ENCODE data around the gene MLLT1.

MLLT1 gene

DNA sequence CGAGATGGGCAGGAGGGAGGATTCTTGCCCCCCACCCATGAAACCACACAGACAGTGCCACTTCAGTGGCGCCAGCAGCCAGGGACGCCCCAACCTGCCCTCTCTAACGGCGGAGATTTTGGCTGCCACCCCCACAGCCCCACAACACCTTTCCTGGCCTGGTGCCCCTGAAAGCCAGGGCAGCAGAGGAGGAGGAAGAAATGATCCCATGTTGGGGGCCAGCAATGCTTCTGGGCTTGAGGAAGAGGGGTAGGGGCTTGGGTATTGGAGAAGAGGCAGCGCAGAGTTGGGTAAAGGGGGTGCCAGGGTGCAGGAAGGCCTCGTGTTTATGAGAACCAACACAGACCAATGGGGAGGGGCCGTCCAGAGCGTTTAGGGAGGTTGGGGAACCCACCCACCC is 1.7 kb downstream of the MLLT1 start:
- Histone ChIP-seq H3K27ac (peak overlapping the region in 14 of 21 experiments; percentile 17 to 97 (median 91)), H3K4me3 (peak overlapping the region in 1 of 7 experiments; percentile 83)

GRCh38 chr19:6276447-6276846 is 3.3 kb downstream of the MLLT1 start:
- Histone ChIP-seq H3K4me3 (no peak overlapping the region), H3K27ac (peak overlapping the region in 15 of 21 experiments; percentile 19 to 96 (median 69))

GRCh38 chr19:6275170-6275744 is 4.5 kb downstream of the MLLT1 start:
- peak overlapping the region in 17 of 21 experiments; percentile 34 to 94 (median 81) for H3K27ac ChIP-seq

GRCh38 chr19:6274756-6275155 is 5.0 kb downstream of the MLLT1 start:
- no peak overlapping the region for H3K4me3 ChIP-seq
- H3K27ac ChIP-seq: peak overlapping the region in 20 of 21 experiments; percentile 34 to 94 (median 79)

More at GRCh38 chr19:6275170-6275744, 4.5 kb downstream of the MLLT1 start:
- no peak overlapping the region for H3K4me3 ChIP-seq

DNA sequence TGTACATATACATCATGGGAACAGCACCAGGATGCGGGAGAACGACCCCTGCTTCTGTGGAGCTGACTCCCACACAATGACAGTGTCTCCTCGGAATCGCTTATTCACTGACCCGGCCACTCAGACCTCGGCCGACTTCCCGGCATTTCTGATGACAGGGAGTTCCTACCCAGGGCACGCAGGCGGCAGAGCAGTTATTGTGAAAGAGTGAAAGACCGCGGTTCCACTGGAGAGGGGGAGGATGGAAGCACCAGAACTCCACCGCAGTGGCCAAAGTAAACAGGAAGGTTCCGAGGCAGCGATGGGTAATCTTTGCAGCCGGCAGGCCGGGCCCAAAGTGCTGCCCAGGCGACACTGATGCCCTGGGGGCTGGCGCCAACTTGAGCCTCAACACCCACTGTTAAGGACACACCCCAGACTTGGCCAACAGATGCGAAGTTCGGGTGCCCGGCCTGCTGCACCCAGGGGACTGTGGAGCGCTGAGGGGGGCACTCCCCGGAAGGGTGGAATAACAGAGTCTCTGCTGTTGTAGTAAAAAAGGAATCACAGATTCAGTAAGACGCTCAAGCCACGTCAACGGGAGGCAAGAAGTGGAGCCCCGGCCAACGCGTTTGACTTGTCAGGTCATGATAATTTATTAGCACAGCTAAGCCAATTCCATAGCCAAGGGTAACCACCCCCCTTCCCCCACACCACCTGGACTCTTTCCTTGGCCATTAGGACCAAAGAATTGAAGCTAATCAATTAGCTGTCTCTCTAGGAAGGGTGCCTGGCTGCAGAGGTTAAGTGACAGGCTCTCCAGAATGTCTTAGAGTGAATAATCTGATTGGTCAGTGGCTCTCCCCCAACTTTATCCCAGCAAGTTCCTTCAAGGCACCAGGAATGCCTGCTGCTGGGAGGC is 5.8 kb downstream of the MLLT1 start:
- Histone ChIP-seq H3K27ac (peak overlapping the region; percentile 34 to 94 (median 78)), H3K4me3 (peak overlapping the region in 2 of 7 experiments; percentile 1 to 2)

DNA sequence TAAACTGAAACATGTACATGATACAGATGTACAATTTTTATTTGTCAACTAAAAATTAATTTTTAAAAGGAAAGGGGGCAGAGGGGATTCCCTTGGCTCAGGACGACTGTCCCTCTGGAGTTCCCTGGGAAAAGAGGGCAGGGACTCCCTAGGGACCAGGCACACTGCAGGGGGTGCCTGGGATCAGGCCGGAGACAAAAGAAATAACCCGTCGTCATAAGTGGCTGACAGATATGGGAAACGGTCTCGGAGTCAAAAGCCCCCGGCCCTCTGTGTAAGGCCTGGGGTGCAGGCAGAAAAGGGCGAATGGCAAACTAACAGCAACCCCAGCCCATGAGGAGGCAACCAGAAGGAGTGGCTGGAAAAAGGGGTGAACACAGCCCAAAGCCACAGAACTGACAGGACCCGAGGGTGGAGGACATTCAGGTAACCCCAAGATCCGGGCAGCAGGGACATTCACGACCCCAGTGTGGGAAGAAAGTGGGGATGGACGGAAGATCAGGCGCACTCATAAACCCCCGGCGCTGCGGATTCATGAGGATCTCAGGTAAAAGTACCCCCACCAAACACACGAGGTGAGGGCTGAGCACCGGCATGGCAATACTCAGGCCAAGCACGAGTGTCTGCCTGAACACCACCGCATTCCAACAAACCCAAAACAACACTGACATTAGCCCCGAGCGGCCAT is 6.7 kb downstream of the MLLT1 start:
- Histone ChIP-seq H3K27ac (peak overlapping the region in 20 of 21 experiments; percentile 5 to 94 (median 79)), H3K4me3 (peak overlapping the region in 2 of 7 experiments; percentile 1 to 2)

DNA sequence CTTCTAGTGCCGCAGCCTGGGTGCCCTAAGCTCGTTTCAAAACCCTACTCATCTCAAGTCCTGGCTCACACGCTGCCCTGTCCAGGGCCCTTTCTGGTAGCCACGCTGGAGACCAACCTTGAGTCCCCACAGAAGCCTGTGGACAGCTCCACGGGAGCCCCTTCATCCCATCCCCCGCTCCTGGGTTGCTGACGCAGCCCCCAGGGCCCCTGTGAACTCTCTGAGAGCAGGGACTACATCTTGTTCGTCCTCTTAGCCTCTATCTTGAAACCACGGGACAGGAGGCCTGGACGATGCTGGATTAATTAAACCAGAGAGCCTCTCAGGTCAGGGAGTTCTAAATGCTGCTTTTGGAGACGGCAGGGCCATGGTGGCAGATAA is 7.4 kb downstream of the MLLT1 start:
- Histone ChIP-seq H3K4me3 (no peak overlapping the region), H3K27ac (peak overlapping the region in 18 of 21 experiments; percentile 3 to 94 (median 80))

DNA sequence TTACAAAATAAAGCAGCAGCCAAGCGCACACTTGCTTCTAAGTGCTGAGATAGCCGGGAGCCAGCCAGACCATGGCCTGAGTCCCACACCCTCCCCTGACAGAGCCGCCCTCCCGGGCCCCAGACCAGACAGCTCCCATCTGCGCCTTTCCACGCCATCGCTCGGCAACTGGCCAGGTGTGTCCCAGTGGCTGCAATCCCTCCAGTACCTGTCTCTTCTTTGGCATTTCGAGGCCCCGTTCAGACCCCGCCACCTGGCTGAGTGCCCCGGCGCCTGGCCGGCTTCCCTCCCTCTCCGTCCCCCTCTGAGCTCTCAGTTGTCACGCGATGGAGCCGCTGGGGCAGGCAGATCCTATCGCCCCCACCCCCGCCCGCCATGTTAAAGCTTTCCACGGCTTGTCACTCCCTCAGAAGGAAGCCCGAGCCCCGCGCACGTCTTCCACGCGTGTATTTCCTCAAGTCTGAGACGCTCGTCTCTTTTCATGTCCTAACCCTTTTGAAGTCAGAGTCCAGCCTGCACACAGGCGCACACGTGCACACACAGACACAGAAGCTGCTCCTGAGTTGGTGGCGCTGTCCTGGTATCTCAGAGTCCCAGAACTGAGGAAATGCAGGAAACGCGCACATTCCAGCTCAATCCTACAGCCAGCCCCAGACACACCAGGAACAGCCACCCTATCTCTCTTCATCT is 7.9 kb downstream of the MLLT1 start:
- peak overlapping the region in 18 of 21 experiments; percentile 3 to 94 (median 80) for H3K27ac ChIP-seq
- H3K4me3 ChIP-seq: no peak overlapping the region

GRCh38 chr19:6271251-6271650 is 8.5 kb downstream of the MLLT1 start:
- Histone ChIP-seq H3K4me3 (no peak overlapping the region), H3K27ac (peak overlapping the region in 16 of 21 experiments; percentile 7 to 94 (median 81))

- H3K27ac ChIP-seq: peak overlapping the region in 14 of 21 experiments; percentile 27 to 94 (median 81)
- H3K4me3 ChIP-seq: no peak overlapping the region
Measured at GRCh38 chr19:6270822-6271221, 9.0 kb downstream of the MLLT1 start.

DNA sequence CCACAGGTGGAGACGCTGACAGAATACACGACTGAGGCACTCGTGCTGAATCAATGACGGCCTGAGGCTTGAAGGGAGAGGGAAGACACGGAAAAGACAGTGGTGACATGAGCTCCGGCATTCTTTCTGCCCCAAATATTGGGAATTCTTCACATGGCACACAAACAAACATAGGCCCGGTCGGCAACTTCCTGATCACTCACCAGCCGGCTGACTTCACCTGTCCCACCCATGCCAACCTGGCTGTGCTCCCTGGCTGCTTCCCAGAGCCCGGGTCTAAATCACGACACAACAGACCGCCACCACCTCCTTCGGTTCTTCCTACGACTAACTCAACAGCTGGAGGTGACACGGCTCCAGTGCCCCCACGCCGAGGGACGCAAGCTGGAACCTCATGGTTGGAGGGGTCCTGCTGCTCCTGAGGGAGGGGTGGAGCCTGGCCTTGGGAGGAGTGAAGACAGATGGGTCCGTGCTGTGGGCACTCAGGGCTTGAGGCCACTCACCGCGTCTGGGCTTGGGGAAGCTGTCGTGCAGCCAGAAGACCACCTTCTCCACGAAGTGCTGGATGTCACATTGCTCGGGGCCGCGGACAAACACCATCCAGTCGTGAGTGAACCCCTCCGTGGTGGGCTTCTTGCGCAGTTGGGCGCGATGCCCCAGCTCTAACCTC is 9.6 kb downstream of the MLLT1 start:
- H3K4me3 ChIP-seq: no peak overlapping the region
- peak overlapping the region in 7 of 21 experiments; percentile 77 to 94 (median 87) for H3K27ac ChIP-seq

DNA sequence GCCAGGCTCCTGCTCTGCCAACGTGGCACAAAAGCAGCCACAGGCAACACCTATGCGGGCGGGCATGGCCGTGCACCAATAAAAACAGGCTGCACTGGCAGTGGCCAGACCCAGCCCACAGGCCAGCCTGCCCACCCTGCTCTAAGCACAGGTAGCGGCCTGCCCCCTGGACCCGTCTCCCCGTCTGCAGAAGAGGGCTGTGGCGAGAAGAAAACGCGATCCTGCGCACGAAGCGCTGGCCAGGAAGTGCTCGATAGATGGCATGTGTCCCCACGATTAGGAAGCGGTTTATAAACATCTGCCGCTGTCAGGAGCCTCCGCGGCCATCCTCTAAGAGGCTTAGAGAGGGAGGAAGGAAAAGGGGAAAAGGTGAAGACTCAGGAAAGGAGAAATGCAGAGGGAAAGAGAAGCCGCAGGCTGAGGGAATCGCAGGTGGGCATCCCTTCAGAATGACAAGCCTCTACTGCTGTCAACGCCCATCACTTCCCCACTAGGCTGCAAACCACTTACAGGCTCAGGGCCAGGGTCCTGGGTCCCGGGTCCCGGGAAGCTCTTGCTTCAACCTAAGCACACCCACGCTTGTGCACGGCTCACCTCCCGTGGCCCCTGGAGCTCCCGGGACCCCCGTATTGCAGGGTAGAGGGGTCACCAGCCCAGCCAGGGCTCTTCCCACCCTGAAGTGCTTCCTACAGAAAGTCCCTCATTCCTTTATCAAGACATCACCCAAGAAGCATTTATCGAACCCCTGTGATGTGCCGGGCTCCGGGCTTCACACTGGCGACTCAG is 10.5 kb downstream of the MLLT1 start:
- Histone ChIP-seq H3K27ac (peak overlapping the region in 2 of 21 experiments; percentile 21 to 52), H3K4me3 (no peak overlapping the region)

- peak overlapping the region in 3 of 21 experiments; percentile 20 to 24 (median 21) for H3K27ac ChIP-seq
- H3K4me3 ChIP-seq: no peak overlapping the region
Measured at GRCh38 chr19:6268382-6268771, 11.4 kb downstream of the MLLT1 start.

GRCh38 chr19:6267552-6268381 is 12.0 kb downstream of the MLLT1 start:
- Histone ChIP-seq H3K27ac (peak overlapping the region in 1 of 21 experiments; percentile 20), H3K4me3 (no peak overlapping the region)

DNA sequence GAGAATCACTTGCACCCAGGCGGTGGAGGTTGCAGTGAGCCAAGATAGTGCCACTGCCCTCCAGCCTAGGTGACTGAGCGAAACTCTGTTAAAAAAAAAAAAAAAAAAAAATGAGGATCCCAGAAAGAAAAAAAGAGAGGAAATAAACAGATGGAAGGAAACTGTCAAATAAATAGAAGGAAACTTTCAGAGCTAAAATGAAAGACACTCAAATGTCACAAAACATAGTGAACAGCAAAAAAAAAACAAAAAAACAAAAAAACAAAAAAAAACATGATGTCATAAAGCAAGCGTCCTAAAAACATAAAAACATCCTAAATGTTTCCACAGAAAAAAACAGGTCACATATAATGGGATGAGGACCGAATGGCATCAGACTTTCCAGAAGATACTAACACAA is 15.0 kb downstream of the MLLT1 start:
- H3K4me3 ChIP-seq: no peak overlapping the region
- H3K27ac ChIP-seq: no peak overlapping the region

- no peak overlapping the region for H3K27ac ChIP-seq
Measured at GRCh38 chr19:6263735-6264444, 15.9 kb downstream of the MLLT1 start.

GRCh38 chr19:6263306-6263705 is 16.5 kb downstream of the MLLT1 start:
- H3K27ac ChIP-seq: no peak overlapping the region

More at GRCh38 chr19:6263735-6264444, 15.9 kb downstream of the MLLT1 start:
- H3K4me3 ChIP-seq: no peak overlapping the region

More at GRCh38 chr19:6263306-6263705, 16.5 kb downstream of the MLLT1 start:
- no peak overlapping the region for H3K4me3 ChIP-seq
